Gastrocnemius medialis (tissue), 4 donors: ENCODE measurements around the gene RPGR. TPM values are rescaled to one million over a fixed set of nuclear protein-coding genes. Genes with fewer than 3 reads are reported as not detected.

ENCODE experiments used
- ATAC-seq, 2 donors: fragments of 150-250 bp; one replicate each; pipeline ENCODE4 v1.9.1; 2016
- DNase-seq, 2 donors: peaks; one replicate each; pipeline ENCODE4 v3.0.0-alpha.2; 2019
- H3K27ac ChIP-seq, 4 donors: fragments of 200-600 bp; sonication (generic); 1 replicate in 1 of 4; 2 replicates in 3 of 4; pipeline ENCODE4 v1.5.1; 2016 to 2018; ENCODE audit warnings: mild to moderate bottlenecking in 2 of 4, moderate library complexity in 1 of 4
- H3K27me3 ChIP-seq, 3 donors: fragments of 200-600 bp; sonication (generic) in 2 of 3; 1 replicate in 1 of 3; 2 replicates in 2 of 3; pipeline versions ENCODE4 v1.5.1 to v1.6.0; 2016 to 2019; ENCODE audit warnings: mild to moderate bottlenecking in 1 of 3, moderate library complexity in 1 of 3
- H3K36me3 ChIP-seq, 2 donors: fragments of 200-600 bp; sonication (generic) in 1 of 2; one replicate each; pipeline ENCODE4 v1.5.1; 2017 to 2018
- H3K4me1 ChIP-seq, 2 donors: fragments of 200-600 bp; sonication (generic) in 1 of 2; one replicate each; pipeline ENCODE4 v1.5.1; 2016 to 2017; ENCODE audit warnings: mild to moderate bottlenecking in 2 of 2
- H3K4me3 ChIP-seq, 4 donors: fragments of 200-600 bp; sonication (generic) in 3 of 4; 1 replicate in 1 of 4; 2 replicates in 3 of 4; pipeline ENCODE4 v1.5.1; 2016 to 2019; ENCODE audit warnings: mild to moderate bottlenecking in 2 of 4
- H3K9me3 ChIP-seq, 3 donors: fragments of 200-600 bp; sonication (generic) in 2 of 3; 1 replicate in 1 of 3; 2 replicates in 2 of 3; pipeline ENCODE4 v1.5.1; 2016 to 2019
- POLR2A ChIP-seq, 2 donors: fragments of 450-650 bp; IDR thresholded peaks; one replicate each; pipeline ENCODE4 v1.6.1; 2017; ENCODE audit warnings: antibody characterized with exemption in 2 of 2, mild to moderate bottlenecking in 2 of 2, moderate library complexity in 2 of 2
- in situ Hi-C, 4 donors: fragments of 200-750 bp; cut with MboI; loops; one replicate each; pipeline versions ENCODE4 v1.15.0 to v1.8.0; 2017; ENCODE audit warnings: low sequenced_read_pairs in 4 of 4
- intact Hi-C: fragments of 100-400 bp; cut with DNase I; formaldehyde crosslinking; loops from one replicate; pipeline ENCODE4 v1.15.1; 2023; ENCODE audit warnings: low total_unique reads
- total RNA-seq, 4 donors: library from RNA; depleted of rRNA; stranded (reverse); fragments of >200 nt; gene quantifications; one replicate each; pipeline versions ENCODE4 v1.1.0 to v1.2.3, GENCODE V29; 2016
- TF ChIP-seq, protein P1 (sequence below), 5 experiments: fragments of 450-650 bp in 3 of 5; fragments of 200-600 bp in 2 of 5; sonication (generic) in 2 of 5; IDR thresholded peaks in 4 of 5; conservative IDR thresholded peaks in 1 of 5; 1 replicate in 4 of 5; 2 replicates in 1 of 5; pipeline ENCODE4 v1.5.1; 2016 to 2019; ENCODE audit warnings: antibody characterized with exemption in 5 of 5, mild to moderate bottlenecking in 3 of 5, moderate library complexity in 3 of 5

The RPGR gene
- total RNA-seq, 4 donors from 2014 or later, result 10.5 to 28.7 (median 13.7) TPM

DNA sequence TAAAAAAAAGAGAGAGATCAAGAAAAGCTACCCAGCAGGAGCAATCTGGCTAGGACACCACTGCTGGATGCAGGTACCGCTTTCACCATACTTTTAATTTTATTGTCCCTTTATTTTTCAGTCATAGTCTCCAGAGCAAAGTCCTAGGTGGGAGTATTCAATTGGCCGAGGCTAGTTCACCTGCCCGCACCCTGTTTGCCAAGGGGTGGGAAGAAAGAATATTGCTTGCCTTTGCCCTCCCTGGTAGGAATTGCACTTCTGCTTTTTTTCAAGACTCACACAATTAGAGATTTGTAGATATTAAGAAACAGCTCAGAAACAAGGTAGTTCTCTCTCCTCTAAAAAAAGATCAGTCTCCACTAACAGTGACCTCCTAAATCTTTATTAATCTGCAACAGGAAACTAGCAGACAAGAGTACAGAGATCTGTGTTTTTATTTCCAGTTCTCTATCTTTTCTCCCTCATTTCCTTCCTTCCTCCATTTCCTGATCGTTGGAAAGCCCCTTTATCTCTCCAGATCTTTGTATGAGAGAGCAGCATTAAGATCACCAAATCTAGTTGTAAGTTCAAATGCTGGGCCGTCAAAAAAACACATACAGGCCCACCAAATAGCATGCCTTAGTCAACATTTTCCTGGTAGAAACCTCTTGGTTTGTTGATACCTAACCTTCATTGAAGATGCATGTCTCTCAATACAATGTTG is 9.4 kb upstream of the RPGR start:
- ATAC-seq (no peak), DNase-seq (no peak)
- no peak overlapping the region for H3K27ac ChIP-seq
- H3K9me3 ChIP-seq, result no peaks in the 10 kb centered on the region
- TF ChIP-seq POLR2A (IDR thresholded peaks at IDR 0.05), result no peak
- TF ChIP-seq, protein P1, sequence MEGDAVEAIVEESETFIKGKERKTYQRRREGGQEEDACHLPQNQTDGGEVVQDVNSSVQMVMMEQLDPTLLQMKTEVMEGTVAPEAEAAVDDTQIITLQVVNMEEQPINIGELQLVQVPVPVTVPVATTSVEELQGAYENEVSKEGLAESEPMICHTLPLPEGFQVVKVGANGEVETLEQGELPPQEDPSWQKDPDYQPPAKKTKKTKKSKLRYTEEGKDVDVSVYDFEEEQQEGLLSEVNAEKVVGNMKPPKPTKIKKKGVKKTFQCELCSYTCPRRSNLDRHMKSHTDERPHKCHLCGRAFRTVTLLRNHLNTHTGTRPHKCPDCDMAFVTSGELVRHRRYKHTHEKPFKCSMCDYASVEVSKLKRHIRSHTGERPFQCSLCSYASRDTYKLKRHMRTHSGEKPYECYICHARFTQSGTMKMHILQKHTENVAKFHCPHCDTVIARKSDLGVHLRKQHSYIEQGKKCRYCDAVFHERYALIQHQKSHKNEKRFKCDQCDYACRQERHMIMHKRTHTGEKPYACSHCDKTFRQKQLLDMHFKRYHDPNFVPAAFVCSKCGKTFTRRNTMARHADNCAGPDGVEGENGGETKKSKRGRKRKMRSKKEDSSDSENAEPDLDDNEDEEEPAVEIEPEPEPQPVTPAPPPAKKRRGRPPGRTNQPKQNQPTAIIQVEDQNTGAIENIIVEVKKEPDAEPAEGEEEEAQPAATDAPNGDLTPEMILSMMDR (IDR thresholded peaks at IDR 0.05 in 4 of 5, conservative IDR thresholded peaks at IDR 0.05 in 1 of 5), result no peak
- intact Hi-C loops, result no loop called here
- in situ Hi-C loops, result no loop called here
- peaks cover 0 to 6% (median 0%) of the 10 kb centered on the region in 3 donors for H3K27me3 ChIP-seq
- no peaks in the 10 kb centered on the region for H3K36me3 ChIP-seq
- H3K4me3 ChIP-seq, result no peak overlapping the region
- no peaks in the 10 kb centered on the region for H3K4me1 ChIP-seq

DNA sequence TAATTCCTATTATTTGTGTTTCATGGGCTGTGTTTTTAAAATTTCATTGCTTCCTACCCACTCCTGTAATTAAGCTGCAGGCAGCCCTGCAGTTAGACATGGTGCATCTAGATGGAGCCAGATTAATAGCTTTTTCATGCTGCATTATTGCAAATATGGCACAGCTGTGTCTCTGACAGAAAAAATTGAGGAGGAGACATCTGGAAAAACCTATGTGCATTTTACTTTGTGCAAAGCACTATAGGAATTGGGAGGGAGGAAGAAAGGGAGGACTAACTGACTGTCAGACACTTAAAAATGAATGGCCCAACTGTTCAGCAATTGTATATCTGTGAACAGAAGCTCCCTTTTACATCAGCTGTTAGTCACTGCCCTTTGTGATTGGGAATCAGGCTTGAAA is 8.1 kb upstream of the RPGR start:
- intact Hi-C loops, result no loop called here
- in situ Hi-C loops, result no loop called here
- peaks cover 0 to 6% (median 0%) of the 10 kb centered on the region in 3 donors for H3K27me3 ChIP-seq
- H3K4me1 ChIP-seq, result no peaks in the 10 kb centered on the region
- ATAC-seq (no peak), DNase-seq (no peak)
- no peak overlapping the region for H3K4me3 ChIP-seq
- no peaks in the 10 kb centered on the region for H3K36me3 ChIP-seq
- no peak overlapping the region for H3K27ac ChIP-seq
- no peak for TF ChIP-seq POLR2A (IDR thresholded peaks at IDR 0.05)
- TF ChIP-seq, protein P1 (IDR thresholded peaks at IDR 0.05 in 4 of 5, conservative IDR thresholded peaks at IDR 0.05 in 1 of 5), result no peak
- H3K9me3 ChIP-seq, result no peaks in the 10 kb centered on the region

DNA sequence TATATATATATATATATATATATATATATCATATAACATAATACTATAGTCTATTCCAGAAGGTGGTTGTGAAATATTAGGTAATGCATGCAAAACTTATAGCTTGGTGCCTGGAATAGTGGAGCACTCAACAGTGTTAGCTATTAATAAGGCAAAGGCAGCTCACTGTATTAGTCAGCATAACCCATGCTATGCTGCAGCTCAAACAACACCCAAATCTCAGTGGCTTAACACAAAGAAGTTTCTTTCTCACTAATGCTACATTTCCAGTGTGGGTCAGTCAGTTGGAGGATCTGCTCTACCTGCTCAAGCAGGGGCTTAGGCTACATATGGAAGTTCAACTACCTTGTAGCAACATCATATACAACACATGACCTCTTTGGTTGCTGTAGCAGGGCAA is 5.2 kb upstream of the RPGR start:
- H3K27ac ChIP-seq, result no peak overlapping the region
- no peak for DNase-seq
- ATAC-seq, result no peak
- H3K9me3 ChIP-seq, result no peaks in the 10 kb centered on the region
- H3K36me3 ChIP-seq, result no peaks in the 10 kb centered on the region
- H3K27me3 ChIP-seq, result peaks cover 0 to 6% (median 0%) of the 10 kb centered on the region in 3 donors
- intact Hi-C loops (no loop called here), in situ Hi-C loops (no loop called here)
- H3K4me1 ChIP-seq, result no peaks in the 10 kb centered on the region
- H3K4me3 ChIP-seq, result no peak overlapping the region
- TF ChIP-seq, protein P1 (IDR thresholded peaks at IDR 0.05 in 4 of 5, conservative IDR thresholded peaks at IDR 0.05 in 1 of 5), result no peak
- TF ChIP-seq POLR2A (IDR thresholded peaks at IDR 0.05), result no peak

DNA sequence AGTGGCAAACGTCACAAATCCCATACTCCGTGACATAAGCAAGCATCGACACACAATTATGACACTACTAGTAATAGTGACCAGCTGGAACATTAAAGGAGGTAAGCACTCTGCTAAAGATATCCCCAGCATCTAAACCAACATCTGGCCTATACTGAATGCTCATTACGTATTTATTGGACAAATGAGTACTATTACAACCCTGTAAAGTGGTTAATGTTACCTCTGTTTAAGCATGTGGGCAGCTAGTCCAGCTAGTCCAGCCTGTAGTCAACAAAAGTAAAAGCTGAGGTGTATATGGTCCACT is 419 bp upstream of the RPGR start:
- Histone ChIP-seq H3K36me3 (no peaks in the 10 kb centered on the region), H3K4me3 (peak overlapping the region; percentile 15 to 85 (median 73)), H3K27ac (peak overlapping the region; percentile 85 to 93 (median 92)), H3K9me3 (no peaks in the 10 kb centered on the region), H3K4me1 (no peaks in the 10 kb centered on the region), H3K27me3 (no peaks in the 10 kb centered on the region)
- in situ Hi-C loops, result no loop called here
- intact Hi-C loops, result loop anchor here (1.0 to 10.0 kb wide), 4 partner anchors 135 to 583 kb away; partner anchors contain the start of gene DYNLT3
- DNase-seq (no peak), ATAC-seq (no peak)
- TF ChIP-seq, protein P1 (IDR thresholded peaks at IDR 0.05 in 4 of 5, conservative IDR thresholded peaks at IDR 0.05 in 1 of 5), result peak in 1 of 5 experiments; percentile 11
- no peak for TF ChIP-seq POLR2A (IDR thresholded peaks at IDR 0.05)
